GM23338 (cell line): ENCODE results near the gene PRDM1. TPM values are rescaled to one million over a fixed set of nuclear protein-coding genes. Genes with fewer than 3 reads are reported as not detected.

Source experiments
- ATAC-seq: fragments of 200-7000 bp; cut with Tn5 transposase; 3 replicates; pipeline ENCODE4 v1.9.1; 2020
- DNase-seq: peaks from one replicate; pipeline ENCODE4 v3.0.0-alpha.2; 2015; ENCODE audit warnings: low spot score
- H2AFZ ChIP-seq: fragments of 200-600 bp; sonication (generic); 2 replicates; pipeline ENCODE4 v1.8.0; 2016; ENCODE audit warnings: antibody characterized with exemption, mild to moderate bottlenecking, moderate library complexity
- H3F3A ChIP-seq: fragments of 200-600 bp; sonication (generic); replicated peaks from 2 replicates; pipeline ENCODE4 v1.8.0; 2017; ENCODE audit warnings: antibody characterized with exemption, mixed run types, low read depth
- H3K27ac ChIP-seq: fragments of 200-600 bp; sonication (generic); 2 replicates; pipeline ENCODE4 v1.6.1; 2016; ENCODE audit warnings: low read depth
- H3K27me3 ChIP-seq: fragments of 200-600 bp; sonication (generic); 2 replicates; pipeline ENCODE4 v1.8.0; 2016; ENCODE audit warnings: mild to moderate bottlenecking, mixed run types, moderate library complexity; ENCODE audit not compliant: insufficient read depth
- H3K36me3 ChIP-seq: fragments of 200-600 bp; sonication (generic); 2 replicates; pipeline ENCODE4 v1.8.0; 2016; ENCODE audit warnings: mild to moderate bottlenecking; ENCODE audit not compliant: insufficient read depth
- H3K4me1 ChIP-seq: fragments of 200-600 bp; sonication (generic); 2 replicates; pipeline ENCODE4 v1.8.0; 2016; ENCODE audit warnings: mild to moderate bottlenecking, moderate library complexity; ENCODE audit not compliant: insufficient read depth
- H3K4me2 ChIP-seq: fragments of 200-600 bp; sonication (generic); 2 replicates; pipeline ENCODE4 v1.7.1; 2017; ENCODE audit warnings: mixed run types
- H3K4me3 ChIP-seq: fragments of 200-600 bp; sonication (generic); 2 replicates; pipeline ENCODE4 v1.6.1; 2016; ENCODE audit warnings: mixed run types
- H3K79me2 ChIP-seq: fragments of 200-600 bp; sonication (generic); replicated peaks from 2 replicates; pipeline ENCODE4 v1.8.0; 2017; ENCODE audit warnings: mild to moderate bottlenecking; ENCODE audit not compliant: insufficient read depth
- H3K9me2 ChIP-seq: fragments of 200-600 bp; sonication (generic); 2 replicates; pipeline ENCODE4 v1.8.0; 2017; ENCODE audit not compliant: insufficient read depth
- H4K20me1 ChIP-seq: fragments of 200-600 bp; sonication (generic); replicated peaks from 2 replicates; pipeline ENCODE4 v1.8.0; 2017; ENCODE audit warnings: mild to moderate bottlenecking; ENCODE audit not compliant: insufficient read depth
- H3K27ac Mint-ChIP-seq: 2 replicates; pipeline ENCODE4 v1.8.0; 2020; ENCODE audit warnings: inconsistent platforms, mild to moderate bottlenecking, moderate library complexity, mixed read lengths
- H3K27me3 Mint-ChIP-seq: 3 replicates; pipeline ENCODE4 v1.8.0; 2022; ENCODE audit warnings: low read depth, mild to moderate bottlenecking, moderate library complexity, mixed read lengths, inconsistent platforms; ENCODE audit not compliant: insufficient read depth, poor library complexity
- H3K36me3 Mint-ChIP-seq: 3 replicates; pipeline ENCODE4 v1.8.0; 2021; ENCODE audit warnings: low read depth, mild to moderate bottlenecking, inconsistent platforms, moderate library complexity, mixed read lengths
- H3K4me1 Mint-ChIP-seq: 3 replicates; pipeline ENCODE4 v1.8.0; 2020; ENCODE audit warnings: mild to moderate bottlenecking, inconsistent platforms, mixed read lengths
- H3K4me3 Mint-ChIP-seq: 3 replicates; pipeline ENCODE4 v1.8.0; 2021; ENCODE audit warnings: moderate library complexity, mild to moderate bottlenecking, inconsistent platforms, mixed read lengths
- H3K9me3 Mint-ChIP-seq: 3 replicates; pipeline ENCODE4 v1.8.0; 2020; ENCODE audit warnings: moderate library complexity, mild to moderate bottlenecking, inconsistent platforms, mixed read lengths
- CREB1 ChIP-seq: fragments of 250-450 bp; sonication (Bioruptor Pico); IDR thresholded peaks from 2 replicates; pipeline ENCODE4 v1.5.0; 2020; ENCODE audit warnings: low read depth, mild to moderate bottlenecking, moderate library complexity
- ETS1 ChIP-seq: IDR thresholded peaks from 2 replicates; pipeline ENCODE4 v1.6.1; 2016; ENCODE audit warnings: antibody characterized with exemption
- EZH2 ChIP-seq: fragments of 200-600 bp; sonication (generic); IDR thresholded peaks from one replicate; pipeline ENCODE4 v1.8.0; 2017; ENCODE audit warnings: antibody characterized with exemption, mild to moderate bottlenecking, low read depth; ENCODE audit not compliant: unreplicated experiment
- EZH2phosphoT487 ChIP-seq: fragments of 200-600 bp; sonication (generic); IDR thresholded peaks from one replicate; pipeline ENCODE4 v1.8.1; 2018; ENCODE audit warnings: antibody characterized with exemption; ENCODE audit not compliant: unreplicated experiment
- JUNB ChIP-seq: IDR thresholded peaks from one replicate; pipeline ENCODE4 v1.6.1; 2016; ENCODE audit warnings: antibody characterized with exemption; ENCODE audit not compliant: unreplicated experiment
- NANOG ChIP-seq: IDR thresholded peaks from 2 replicates; pipeline ENCODE4 v1.6.1; 2016; ENCODE audit warnings: antibody characterized with exemption, borderline replicate concordance
- POLR2AphosphoS5 ChIP-seq: IDR thresholded peaks from 2 replicates; pipeline ENCODE4 v1.6.1; 2016; ENCODE audit warnings: antibody characterized with exemption, low read depth
- REST ChIP-seq: IDR thresholded peaks from one replicate; pipeline ENCODE4 v1.6.1; 2018; ENCODE audit warnings: antibody characterized with exemption; ENCODE audit not compliant: unreplicated experiment
- STAT1 ChIP-seq: IDR thresholded peaks from one replicate; pipeline ENCODE4 v1.6.1; 2016; ENCODE audit warnings: antibody characterized with exemption; ENCODE audit not compliant: unreplicated experiment
- ZNF114 ChIP-seq: fragments of 250-450 bp; sonication (Bioruptor Pico); IDR thresholded peaks from 2 replicates; pipeline ENCODE4 v1.5.0; 2020; ENCODE audit warnings: mild to moderate bottlenecking, moderate library complexity
- ZNF331 ChIP-seq: fragments of 250-450 bp; sonication (Bioruptor Pico); IDR thresholded peaks from 2 replicates; pipeline ENCODE4 v1.5.0; 2020; ENCODE audit warnings: low read depth, mild to moderate bottlenecking, moderate library complexity
- ZNF462 ChIP-seq: fragments of 250-450 bp; sonication (Bioruptor Pico); IDR thresholded peaks from 2 replicates; pipeline ENCODE4 v1.5.0; 2020; ENCODE audit warnings: mild to moderate bottlenecking, moderate library complexity
- polyA plus RNA-seq: library from polyadenylated mRNA; unstranded; fragments of >200 nt; fragmentation: Nextera tagmentation; extraction: Ambion mirVana; gene quantifications from 2 replicates; pipeline ENCODE4 v1.2.1, GENCODE V29; 2016
- total RNA-seq: library from RNA; depleted of rRNA; stranded (reverse); fragments of >200 nt; shearing (Covaris generic); gene quantifications from 2 replicates; pipeline ENCODE4 v1.2.3, GENCODE V29; 2014
- TF ChIP-seq, protein P1 (sequence below), 2 experiments: fragments of 200-600 bp in 1 of 2; sonication (generic) in 1 of 2; conservative IDR thresholded peaks; 2 replicates each; pipeline versions ENCODE4 v1.5.1 to v1.6.1; 2016 to 2017; ENCODE audit warnings: antibody characterized with exemption in 2 of 2, low read depth in 2 of 2, mild to moderate bottlenecking in 2 of 2, moderate library complexity in 1 of 2

PRDM1 gene
- total and polyA plus RNA-seq, 2 experiments from 2014 or later, result 0.65 to 0.73 TPM

DNA sequence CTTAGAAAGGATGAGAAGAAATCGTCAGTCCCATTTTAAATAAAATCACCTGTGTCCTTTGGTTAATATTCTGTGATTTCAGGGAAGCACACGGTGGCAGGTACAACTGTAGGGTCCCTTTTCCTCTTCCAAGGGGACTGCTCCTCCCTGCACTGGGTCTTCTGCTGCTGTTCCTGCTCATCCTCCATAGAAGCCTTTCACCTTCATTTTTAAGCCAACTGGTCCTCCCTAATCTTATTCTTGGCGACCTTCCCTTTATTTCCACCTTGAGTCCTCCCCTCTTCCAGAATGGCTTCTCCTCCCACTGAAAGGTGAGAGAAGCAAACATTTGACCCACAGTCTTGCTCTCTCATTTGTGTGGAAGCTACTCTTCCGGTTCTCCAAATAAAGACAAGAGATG, 4.4 kb upstream of the PRDM1 start:
- Mint-ChIP-seq H3K27ac (no peak overlapping the region), H3K36me3 (no peaks in the 10 kb centered on the region), H3K4me3 (no peak overlapping the region), H3K4me1 (peaks cover 24% of the 10 kb centered on the region), H3K27me3 (peaks cover 19% of the 10 kb centered on the region), H3K9me3 (no peaks in the 10 kb centered on the region)
- no peak overlapping the region for H3K4me2 ChIP-seq
- no peak for ATAC-seq
- H3F3A ChIP-seq, result no peaks in the 10 kb centered on the region
- H3K27me3 ChIP-seq, result peaks cover 16% of the 10 kb centered on the region
- TF ChIP-seq EZH2phosphoT487, result no peak
- TF ChIP-seq POLR2AphosphoS5, result no peak
- TF ChIP-seq ZNF331 (CRISPR knock-in tag), result no peak
- TF ChIP-seq ZNF462 (CRISPR knock-in tag), result no peak
- no peak for TF ChIP-seq JUNB
- TF ChIP-seq, protein P1, sequence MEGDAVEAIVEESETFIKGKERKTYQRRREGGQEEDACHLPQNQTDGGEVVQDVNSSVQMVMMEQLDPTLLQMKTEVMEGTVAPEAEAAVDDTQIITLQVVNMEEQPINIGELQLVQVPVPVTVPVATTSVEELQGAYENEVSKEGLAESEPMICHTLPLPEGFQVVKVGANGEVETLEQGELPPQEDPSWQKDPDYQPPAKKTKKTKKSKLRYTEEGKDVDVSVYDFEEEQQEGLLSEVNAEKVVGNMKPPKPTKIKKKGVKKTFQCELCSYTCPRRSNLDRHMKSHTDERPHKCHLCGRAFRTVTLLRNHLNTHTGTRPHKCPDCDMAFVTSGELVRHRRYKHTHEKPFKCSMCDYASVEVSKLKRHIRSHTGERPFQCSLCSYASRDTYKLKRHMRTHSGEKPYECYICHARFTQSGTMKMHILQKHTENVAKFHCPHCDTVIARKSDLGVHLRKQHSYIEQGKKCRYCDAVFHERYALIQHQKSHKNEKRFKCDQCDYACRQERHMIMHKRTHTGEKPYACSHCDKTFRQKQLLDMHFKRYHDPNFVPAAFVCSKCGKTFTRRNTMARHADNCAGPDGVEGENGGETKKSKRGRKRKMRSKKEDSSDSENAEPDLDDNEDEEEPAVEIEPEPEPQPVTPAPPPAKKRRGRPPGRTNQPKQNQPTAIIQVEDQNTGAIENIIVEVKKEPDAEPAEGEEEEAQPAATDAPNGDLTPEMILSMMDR (conservative IDR thresholded peaks at IDR 0.05; ENCODE audit: low read depth in 2 of 2), result no peak
- TF ChIP-seq STAT1, result no peak
- TF ChIP-seq ZNF114, result no peak
- TF ChIP-seq ETS1, result no peak
- no peak for TF ChIP-seq CREB1 (CRISPR knock-in tag)
- no peak for TF ChIP-seq REST
- no peak for TF ChIP-seq NANOG
- TF ChIP-seq EZH2, result no peak
- no peak overlapping the region for H3K4me3 ChIP-seq
- no peaks in the 10 kb centered on the region for H4K20me1 ChIP-seq
- H3K36me3 ChIP-seq, result no peaks in the 10 kb centered on the region
- peaks cover 11% of the 10 kb centered on the region for H3K4me1 ChIP-seq
- no peaks in the 10 kb centered on the region; the same call in 1 of the 2 replicates for H3K9me2 ChIP-seq
- H2AFZ ChIP-seq, result no peak overlapping the region
- H3K27ac ChIP-seq, result no peak overlapping the region
- H3K79me2 ChIP-seq, result no peaks in the 10 kb centered on the region
- no peak for DNase-seq
